ENCODE measurements around the gene LTBP3.

Gene LTBP3

GRCh38 chr11:65575568-65576231 is 17.5 kb upstream of the LTBP3 start, which contains the start of gene EHBP1L1:
TSS of gene EHBP1L1 (plus strand) at chr11:65576053. CDS start at chr11:65576303, 250 bp downstream.
- H3K27ac ChIP-seq, result peak within 1 kb of the TSS; percentile 90

GRCh38 chr11:65574811-65575567 is 16.8 kb upstream of the LTBP3 start:
- no peaks in the 10 kb centered on the region for H3K9me3 ChIP-seq (ENCODE audit: control insufficient read depth, low read length)
- peak overlapping the region; percentile 68 for H3K4me2 ChIP-seq (ENCODE audit: low read length)
- H3K79me2 ChIP-seq, result no peaks in the 10 kb centered on the region
- no peak overlapping the region for H2AFZ ChIP-seq
- H3K27ac ChIP-seq, result peak overlapping the region; percentile 90
- H3K36me3 ChIP-seq (ENCODE audit: control insufficient read depth, insufficient read depth, low read length), result no peaks in the 10 kb centered on the region
- TF ChIP-seq CTCF (IDR thresholded peaks at IDR 0.05), result no peak
- H3K9ac ChIP-seq, result no peak overlapping the region
- peaks cover 10% of the 10 kb centered on the region for H3K4me1 ChIP-seq
- H3K4me3 ChIP-seq (ENCODE audit: low read depth, low read length), result peak overlapping the region; percentile 49
- no peaks in the 10 kb centered on the region for H3K27me3 ChIP-seq (ENCODE audit: control insufficient read depth, insufficient read depth, low read length)

More at GRCh38 chr11:65575568-65576231, 17.5 kb upstream of the LTBP3 start, which contains the start of gene EHBP1L1:
- Histone ChIP-seq H2AFZ (no peak within 1 kb of the TSS), H3K9ac (no peak within 1 kb of the TSS), H3K4me2 (ENCODE audit: low read length) (peak within 1 kb of the TSS; percentile 68), H3K9me3 (ENCODE audit: control insufficient read depth, low read length) (no peaks in the 10 kb centered on the region), H3K36me3 (ENCODE audit: control insufficient read depth, insufficient read depth, low read length) (no peaks in the 10 kb centered on the region), H3K79me2 (no peaks in the 10 kb centered on the region), H3K4me1 (peaks cover 10% of the 10 kb centered on the region), H3K27me3 (ENCODE audit: control insufficient read depth, insufficient read depth, low read length) (no peaks in the 10 kb centered on the region), H3K4me3 (ENCODE audit: low read depth, low read length) (peak within 1 kb of the TSS; percentile 49)
- no peak for TF ChIP-seq CTCF (IDR thresholded peaks at IDR 0.05)

- Histone ChIP-seq H3K9ac (no peak overlapping the region), H3K27ac (peak overlapping the region; percentile 90), H3K4me2 (ENCODE audit: low read length) (peak overlapping the region; percentile 70), H3K9me3 (ENCODE audit: control insufficient read depth, low read length) (no peaks in the 10 kb centered on the region), H3K79me2 (no peaks in the 10 kb centered on the region), H3K27me3 (ENCODE audit: control insufficient read depth, insufficient read depth, low read length) (no peaks in the 10 kb centered on the region), H3K4me3 (ENCODE audit: low read depth, low read length) (peak overlapping the region; percentile 50), H2AFZ (peak overlapping the region; percentile 22), H3K4me1 (peaks cover 10% of the 10 kb centered on the region), H3K36me3 (ENCODE audit: control insufficient read depth, insufficient read depth, low read length) (no peaks in the 10 kb centered on the region)
- TF ChIP-seq CTCF (IDR thresholded peaks at IDR 0.05), result peak; percentile 63
These were observed 16.1 kb upstream of the LTBP3 start for GRCh38 chr11:65574109-65574810.

GRCh38 chr11:65573391-65574079 is 15.4 kb upstream of the LTBP3 start:
- TF ChIP-seq CTCF (IDR thresholded peaks at IDR 0.05), result no peak
- Histone ChIP-seq H3K4me1 (peaks cover 14% of the 10 kb centered on the region), H3K4me3 (ENCODE audit: low read depth, low read length) (peak overlapping the region; percentile 59), H3K9me3 (ENCODE audit: control insufficient read depth, low read length) (no peaks in the 10 kb centered on the region), H3K36me3 (ENCODE audit: control insufficient read depth, insufficient read depth, low read length) (no peaks in the 10 kb centered on the region), H3K4me2 (ENCODE audit: low read length) (peak overlapping the region; percentile 70), H2AFZ (peak overlapping the region; percentile 22), H3K79me2 (no peaks in the 10 kb centered on the region), H3K27me3 (ENCODE audit: control insufficient read depth, insufficient read depth, low read length) (no peaks in the 10 kb centered on the region), H3K9ac (no peak overlapping the region), H3K27ac (peak overlapping the region; percentile 90)

All from parathyroid adenoma (tissue), 2 donors.